Cardiac fibroblast (primary cell): ENCODE results near the gene CYTH3.
A peak's percentile ranks its signal among the peaks of the same experiment; 100 is the strongest.
"Not testable (repeated sequence)": the region's sequence is repeated elsewhere in the genome, so short reads cannot be mapped to it uniquely, and the experiment has no call there.

Source experiments
- DNase-seq, 2 donors: peaks; one replicate each; pipeline versions ENCODE4 v3.0.0 to v3.0.0-alpha.2; 2010; ENCODE audit warnings: low read depth in 2 of 2
- H3K4me3 ChIP-seq, 2 donors: replicated peaks in 1 of 2; 1 replicate in 1 of 2; 2 replicates in 1 of 2; pipeline ENCODE4 v1.5.1; 2011; ENCODE audit warnings: low read depth in 2 of 2, low read length in 2 of 2, mild to moderate bottlenecking in 2 of 2, moderate library complexity in 1 of 2
- TF ChIP-seq, protein P1 (sequence below): IDR thresholded peaks from one replicate; pipeline ENCODE4 v1.5.1; 2011; ENCODE audit warnings: low read depth, mild to moderate bottlenecking, low read length, inconsistent platforms

The CYTH3 gene

DNA sequence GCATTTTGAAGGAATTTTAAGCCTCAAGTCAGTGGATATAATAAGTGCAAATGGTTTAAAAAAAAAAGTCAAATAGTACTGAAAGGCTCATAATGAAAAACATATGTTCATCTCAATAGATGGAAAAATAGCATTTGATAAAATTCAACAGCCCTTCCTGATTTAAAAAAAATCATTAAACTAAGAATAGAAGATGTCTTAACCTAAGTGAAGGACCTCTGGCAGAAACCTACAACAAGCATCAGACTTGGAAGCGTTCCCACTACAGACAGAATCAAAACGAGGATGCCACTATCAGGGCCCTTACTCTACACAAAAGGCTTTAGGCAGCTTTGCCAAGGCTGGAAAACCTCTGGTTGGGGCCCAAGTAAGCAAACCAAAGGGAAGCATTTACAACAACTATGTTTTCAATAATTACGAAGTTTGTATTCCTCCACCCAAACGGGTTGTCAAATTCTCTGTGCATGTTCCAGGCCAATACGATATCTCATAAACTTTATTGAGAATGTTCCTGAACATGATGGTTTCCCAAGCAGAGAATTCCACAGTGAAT, 45.1 kb downstream of the CYTH3 start:
- TF ChIP-seq, protein P1, sequence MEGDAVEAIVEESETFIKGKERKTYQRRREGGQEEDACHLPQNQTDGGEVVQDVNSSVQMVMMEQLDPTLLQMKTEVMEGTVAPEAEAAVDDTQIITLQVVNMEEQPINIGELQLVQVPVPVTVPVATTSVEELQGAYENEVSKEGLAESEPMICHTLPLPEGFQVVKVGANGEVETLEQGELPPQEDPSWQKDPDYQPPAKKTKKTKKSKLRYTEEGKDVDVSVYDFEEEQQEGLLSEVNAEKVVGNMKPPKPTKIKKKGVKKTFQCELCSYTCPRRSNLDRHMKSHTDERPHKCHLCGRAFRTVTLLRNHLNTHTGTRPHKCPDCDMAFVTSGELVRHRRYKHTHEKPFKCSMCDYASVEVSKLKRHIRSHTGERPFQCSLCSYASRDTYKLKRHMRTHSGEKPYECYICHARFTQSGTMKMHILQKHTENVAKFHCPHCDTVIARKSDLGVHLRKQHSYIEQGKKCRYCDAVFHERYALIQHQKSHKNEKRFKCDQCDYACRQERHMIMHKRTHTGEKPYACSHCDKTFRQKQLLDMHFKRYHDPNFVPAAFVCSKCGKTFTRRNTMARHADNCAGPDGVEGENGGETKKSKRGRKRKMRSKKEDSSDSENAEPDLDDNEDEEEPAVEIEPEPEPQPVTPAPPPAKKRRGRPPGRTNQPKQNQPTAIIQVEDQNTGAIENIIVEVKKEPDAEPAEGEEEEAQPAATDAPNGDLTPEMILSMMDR, result no peak
- peak; percentile 52 to 92 for DNase-seq
- H3K4me3 ChIP-seq, result no peak overlapping the region

DNA sequence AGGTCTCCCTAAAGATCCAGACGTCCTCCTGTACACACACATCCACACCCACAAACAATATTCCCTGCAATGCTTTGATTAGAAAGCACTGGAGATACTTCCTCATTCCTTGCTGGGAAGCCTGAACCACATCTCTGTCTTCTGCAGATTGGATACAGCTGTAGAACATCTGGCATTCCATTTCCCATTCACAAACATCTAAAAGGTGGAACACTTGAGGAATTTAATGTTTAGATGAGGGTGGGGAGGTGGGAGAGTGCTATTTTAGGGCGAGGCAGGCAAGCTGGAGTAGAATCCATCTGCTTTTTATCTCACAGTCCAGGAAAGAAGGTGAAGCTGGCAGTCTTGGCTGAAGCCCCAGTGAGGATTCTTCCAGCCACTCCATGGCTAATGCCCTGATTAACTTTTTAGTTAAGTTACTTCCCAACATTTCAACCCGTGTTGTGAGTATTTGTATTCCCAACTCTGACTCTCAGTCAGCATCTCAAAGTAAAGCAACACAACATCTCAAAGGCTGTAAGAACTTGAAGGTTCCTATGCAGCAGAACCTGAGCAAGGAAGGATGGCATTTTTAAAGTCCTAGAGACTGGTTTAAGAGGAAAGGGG, 46.1 kb downstream of the CYTH3 start:
- H3K4me3 ChIP-seq, result no peak overlapping the region
- TF ChIP-seq, protein P1, result no peak
- DNase-seq, result peak; percentile 49 to 62

DNA sequence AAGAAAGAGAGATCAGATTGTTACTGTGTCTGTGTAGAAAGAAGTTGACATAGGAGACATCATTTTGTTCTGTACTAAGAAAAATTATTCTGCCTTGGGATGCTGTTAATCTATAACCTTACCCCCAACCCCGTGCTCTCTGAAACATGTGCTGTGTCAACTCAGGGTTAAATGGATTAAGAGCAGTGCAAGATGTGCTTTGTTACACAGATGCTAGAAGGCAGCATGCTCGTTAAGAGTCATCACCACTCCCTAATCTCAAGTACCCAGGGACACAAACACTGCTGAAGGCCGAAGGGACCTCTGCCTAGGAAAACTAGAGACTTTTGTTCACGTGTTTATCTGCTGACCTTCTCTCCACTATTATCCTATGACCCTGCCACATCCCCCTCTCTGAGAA, 49.0 kb downstream of the CYTH3 start:
- H3K4me3 ChIP-seq, DNase-seq: not testable (repeated sequence)

DNA sequence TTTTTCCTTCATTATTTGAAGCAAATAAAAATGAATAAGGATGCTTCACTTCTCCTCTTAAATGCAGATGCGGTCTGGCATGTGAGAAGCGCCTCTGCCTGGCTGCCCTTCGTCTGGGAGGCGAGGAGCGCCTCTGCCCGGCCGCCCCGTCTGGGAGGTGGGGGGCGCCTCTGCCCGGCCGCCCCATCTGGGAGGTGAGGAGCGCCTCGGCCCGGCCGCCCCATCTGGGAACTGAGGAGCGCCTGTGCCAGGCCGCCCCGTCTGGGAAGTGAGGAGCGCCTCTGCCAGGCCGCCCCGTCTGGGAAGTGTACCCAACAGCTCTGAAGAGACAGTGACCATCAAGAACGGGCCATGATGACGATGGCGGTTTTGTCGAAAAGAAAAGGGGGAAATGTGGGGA, 49.4 kb downstream of the CYTH3 start:
- not testable (repeated sequence) for DNase-seq, H3K4me3 ChIP-seq

DNA sequence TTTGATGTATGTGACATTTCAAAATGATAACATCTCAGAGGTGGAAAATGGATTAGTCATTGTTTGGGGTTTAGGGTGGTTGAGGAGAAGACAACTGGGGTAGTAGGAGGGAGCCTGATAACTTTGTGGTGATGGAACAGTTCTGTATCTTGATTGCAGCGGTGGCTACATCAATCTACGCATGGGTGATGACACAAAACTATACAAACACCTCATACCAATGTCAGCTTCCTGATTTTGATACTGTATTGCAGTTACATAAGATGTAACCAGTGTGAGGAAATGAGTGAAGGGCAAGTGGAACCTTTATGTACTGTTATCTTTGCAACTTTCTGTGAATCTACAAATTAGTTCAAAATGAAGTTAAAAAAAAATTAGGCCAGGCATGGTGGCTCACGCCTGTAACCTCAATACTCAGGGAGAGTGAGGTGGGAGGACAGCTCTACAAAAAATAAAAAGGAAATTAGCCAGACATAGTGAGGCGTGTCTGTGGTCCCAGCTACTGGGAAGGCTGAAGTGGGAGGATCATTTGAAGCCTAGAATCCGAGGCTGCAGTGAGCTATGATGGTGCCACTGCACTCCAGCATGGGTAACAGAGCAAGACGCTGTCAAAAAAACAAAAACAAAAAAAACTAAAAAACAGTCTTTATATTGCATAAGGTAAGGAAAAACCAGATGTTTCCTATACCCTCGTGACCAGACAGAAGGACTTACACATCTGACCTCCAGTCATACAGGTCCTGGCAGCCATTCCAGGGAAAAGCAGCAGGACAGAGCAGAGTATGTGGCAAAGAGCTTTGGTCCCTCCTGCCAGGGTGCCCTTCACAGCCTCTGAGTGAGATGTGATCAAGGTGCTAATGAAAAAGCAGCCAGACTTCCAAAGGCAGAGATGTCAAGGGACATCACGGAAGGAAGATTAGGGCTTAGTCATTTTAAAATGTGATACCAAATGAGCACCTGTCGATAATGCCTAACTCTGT, 50.8 kb downstream of the CYTH3 start:
- H3K4me3 ChIP-seq, result no peak overlapping the region
- TF ChIP-seq, protein P1, result no peak
- peak in 1 of 2 donors; percentile 51 for DNase-seq

DNA sequence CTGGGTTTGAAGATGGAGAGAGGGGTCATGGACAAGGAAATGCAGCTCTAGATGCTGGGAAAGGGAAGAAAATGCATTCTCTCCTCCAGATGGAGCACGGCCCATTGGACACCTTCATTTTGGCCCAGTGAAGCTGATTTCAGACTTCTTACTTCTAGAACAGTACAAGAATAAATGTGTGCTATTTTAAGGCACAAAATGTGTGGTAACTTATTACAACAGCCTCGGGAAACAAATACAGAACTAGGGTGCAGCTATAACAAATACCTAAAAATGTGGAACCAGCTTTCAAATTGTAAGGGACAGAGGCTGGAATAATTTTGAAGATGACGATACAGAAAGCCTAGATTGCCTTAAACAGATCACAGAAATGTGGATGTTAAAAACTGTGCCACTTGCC, 54.1 kb downstream of the CYTH3 start:
- TF ChIP-seq, protein P1, result no peak
- no peak overlapping the region for H3K4me3 ChIP-seq
- DNase-seq, result no peak

DNA sequence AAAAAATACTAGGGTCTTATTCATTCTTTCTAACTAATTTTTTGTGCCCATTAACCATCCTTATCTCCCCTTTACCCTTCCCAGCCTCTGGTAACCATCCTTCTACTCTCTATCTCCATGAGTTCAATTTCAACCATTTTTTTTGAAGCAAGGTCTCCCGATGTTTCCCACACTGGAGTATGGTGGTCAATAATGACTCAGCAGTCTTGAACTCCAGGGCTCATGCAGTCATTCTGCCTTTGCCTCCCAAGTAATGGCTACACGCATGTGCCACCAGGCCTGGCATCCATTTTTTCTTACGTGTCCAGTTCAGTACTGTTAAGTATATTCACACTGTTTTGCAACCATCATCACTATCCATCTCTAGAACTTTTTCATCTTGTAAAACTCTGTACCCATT, 60.4 kb downstream of the CYTH3 start:
- H3K4me3 ChIP-seq, result no peak overlapping the region
- DNase-seq, result no peak
- TF ChIP-seq, protein P1, result no peak
